Uterus (tissue), 4 donors: Measurements from ENCODE around the gene HINT2. TPM values are rescaled to one million over a fixed set of nuclear protein-coding genes. Genes with fewer than 3 reads are reported as not detected.

Experiments used
- DNase-seq, 2 donors: peaks; one replicate each; pipeline ENCODE4 v3.0.0-alpha.2; 2019 to 2020
- H3K27ac ChIP-seq, 2 donors: fragments of 200-600 bp; sonication (generic); 1 replicate in 1 of 2; 2 replicates in 1 of 2; pipeline ENCODE4 v1.5.1; 2016 to 2018
- H3K27me3 ChIP-seq, 2 donors: fragments of 200-600 bp; sonication (generic); one replicate each; pipeline ENCODE4 v1.5.1; 2018 to 2019; ENCODE audit warnings: control low read depth in 1 of 2
- H3K36me3 ChIP-seq, 2 donors: fragments of 200-600 bp; sonication (generic); one replicate each; pipeline ENCODE4 v1.5.1; 2019; ENCODE audit warnings: control low read depth in 1 of 2
- H3K4me1 ChIP-seq, 2 donors: fragments of 200-600 bp; sonication (generic); one replicate each; pipeline ENCODE4 v1.5.1; 2018 to 2019; ENCODE audit warnings: control low read depth in 1 of 2
- H3K4me3 ChIP-seq, 2 donors: fragments of 200-600 bp; sonication (generic); 1 replicate in 1 of 2; 2 replicates in 1 of 2; pipeline ENCODE4 v1.5.1; 2018 to 2019; ENCODE audit warnings: mild to moderate bottlenecking in 1 of 2
- H3K9me3 ChIP-seq, 2 donors: fragments of 200-600 bp; sonication (generic); one replicate each; pipeline ENCODE4 v1.5.1; 2019; ENCODE audit warnings: control low read depth in 1 of 2
- CTCF ChIP-seq, 4 experiments: fragments of 200-600 bp in 2 of 4; fragments of 450-650 bp in 2 of 4; sonication (generic) in 2 of 4; IDR thresholded peaks; one replicate each; pipeline ENCODE4 v1.5.1; 2016 to 2019; ENCODE audit warnings: antibody characterized with exemption in 4 of 4, mild to moderate bottlenecking in 2 of 4, moderate library complexity in 1 of 4
- POLR2A ChIP-seq, 2 donors: fragments of 450-650 bp; IDR thresholded peaks; one replicate each; pipeline ENCODE4 v1.6.1; 2016; ENCODE audit warnings: antibody characterized with exemption in 2 of 2, mild to moderate bottlenecking in 1 of 2, moderate library complexity in 1 of 2
- intact Hi-C: fragments of 100-400 bp; cut with DNase I; formaldehyde crosslinking; loops from one replicate; pipeline ENCODE4 v1.15.1; 2023; ENCODE audit warnings: low total_unique reads
- total RNA-seq, 4 donors: library from RNA; depleted of rRNA in 3 of 4; stranded (reverse); fragments of >200 nt in 3 of 4; gene quantifications; one replicate each; pipeline versions ENCODE4 v1.1.0 to v1.2.4, GENCODE V29; 2014 to 2023
- donor health status: DM: yes; HTN: yes; CAD: no.

The HINT2 gene
- total RNA-seq, 4 donors from 2014 or later: 11.3 to 38.2 (median 31.5) TPM; not detected in 1

- Histone ChIP-seq H3K4me3 (no peak overlapping the region), H3K36me3 (no peaks in the 10 kb centered on the region), H3K27me3 (no peaks in the 10 kb centered on the region), H3K9me3 (no peaks in the 10 kb centered on the region), H3K4me1 (no peaks in the 10 kb centered on the region), H3K27ac (peak overlapping the region in 1 of 2 donors; percentile 12)
- TF ChIP-seq CTCF (IDR thresholded peaks at IDR 0.05): no peak
- TF ChIP-seq POLR2A (IDR thresholded peaks at IDR 0.05): no peak
- DNase-seq: peak in 1 of 2 donors; percentile 71
- intact Hi-C loops: no loop called here
These were observed 29.9 kb upstream of the HINT2 start for GRCh38 chr9:35844628-35845270.

- DNase-seq: no peak
- no peaks in the 10 kb centered on the region for H3K9me3 ChIP-seq
- no peak for TF ChIP-seq POLR2A (IDR thresholded peaks at IDR 0.05)
- TF ChIP-seq CTCF (IDR thresholded peaks at IDR 0.05): no peak
- H3K36me3 ChIP-seq: no peaks in the 10 kb centered on the region
- H3K4me3 ChIP-seq: no peak overlapping the region
- intact Hi-C loops: no loop called here
- H3K27ac ChIP-seq: no peak overlapping the region
- H3K27me3 ChIP-seq: no peaks in the 10 kb centered on the region
- H3K4me1 ChIP-seq: no peaks in the 10 kb centered on the region
These were observed 28.0 kb upstream of the HINT2 start for GRCh38 chr9:35842795-35843194.

GRCh38 chr9:35842020-35842745 lies 27.3 kb upstream of the HINT2 start:
- DNase-seq: no peak
- intact Hi-C loops: no loop called here
- Histone ChIP-seq H3K27ac (no peak overlapping the region), H3K4me3 (no peak overlapping the region), H3K27me3 (no peaks in the 10 kb centered on the region), H3K9me3 (no peaks in the 10 kb centered on the region), H3K4me1 (no peaks in the 10 kb centered on the region), H3K36me3 (no peaks in the 10 kb centered on the region)
- no peak for TF ChIP-seq POLR2A (IDR thresholded peaks at IDR 0.05)
- TF ChIP-seq CTCF (IDR thresholded peaks at IDR 0.05): no peak

GRCh38 chr9:35841645-35841900 lies 26.7 kb upstream of the HINT2 start:
- Histone ChIP-seq H3K27ac (no peak overlapping the region), H3K27me3 (no peaks in the 10 kb centered on the region), H3K4me3 (no peak overlapping the region), H3K36me3 (no peaks in the 10 kb centered on the region), H3K9me3 (no peaks in the 10 kb centered on the region), H3K4me1 (no peaks in the 10 kb centered on the region)
- no peak for DNase-seq
- TF ChIP-seq CTCF (IDR thresholded peaks at IDR 0.05) (no peak), POLR2A (IDR thresholded peaks at IDR 0.05) (no peak)
- intact Hi-C loops: no loop called here

GRCh38 chr9:35840881-35841644 lies 26.2 kb upstream of the HINT2 start:
- no peaks in the 10 kb centered on the region for H3K4me1 ChIP-seq
- H3K36me3 ChIP-seq: no peaks in the 10 kb centered on the region
- H3K4me3 ChIP-seq: no peak overlapping the region
- DNase-seq: no peak
- H3K9me3 ChIP-seq: no peaks in the 10 kb centered on the region
- TF ChIP-seq CTCF (IDR thresholded peaks at IDR 0.05) (no peak), POLR2A (IDR thresholded peaks at IDR 0.05) (no peak)
- intact Hi-C loops: no loop called here
- H3K27ac ChIP-seq: no peak overlapping the region
- H3K27me3 ChIP-seq: no peaks in the 10 kb centered on the region
